PC-3 (cell line): ENCODE data around the gene HIVEP3. TPM values are rescaled to one million over a fixed set of nuclear protein-coding genes. Genes with fewer than 3 reads are reported as not detected.

ENCODE experiments used
- ATAC-seq: fragments of 200-7000 bp; cut with Tn5 transposase; 2 replicates; pipeline ENCODE4 v1.9.1; 2020; ENCODE audit warnings: mild to moderate bottlenecking, moderate library complexity
- BruUV-seq: library from RNA; stranded (reverse); fragments of 400-500 nt; replicated peaks from 2 replicates; lab custom pipeline; 2021; lab: Mats Ljungman, UMichigan
- CTCF ChIA-PET: fragments of 300-600 bp; sonication (Branson Sonifier 250); formaldehyde crosslinking; loops from one replicate; lab custom pipeline; 2022; ENCODE audit warnings: antibody characterized with exemption; lab: Charles Lee
- POLR2A ChIA-PET: fragments of 300-600 bp; sonication (Branson Sonifier 250); formaldehyde crosslinking; loops from one replicate; lab custom pipeline; 2022; ENCODE audit warnings: antibody characterized with exemption; ENCODE audit not compliant: unreplicated experiment; lab: Charles Lee
- DNase-seq: peaks from one replicate; pipeline ENCODE4 v3.0.0-alpha.2; 2015
- H2AFZ ChIP-seq: fragments of 300-600 bp; sonication (generic); 2 replicates; pipeline ENCODE4 v1.6.0; 2016; ENCODE audit warnings: antibody characterized with exemption, low read length
- H3F3A ChIP-seq: fragments of 300-600 bp; sonication (generic); one replicate; pipeline ENCODE4 v1.6.0; 2017; ENCODE audit warnings: antibody characterized with exemption, low read length, control low read depth, mild to moderate bottlenecking; ENCODE audit not compliant: unreplicated experiment
- H3K27ac ChIP-seq: fragments of 300-600 bp; sonication (generic); 2 replicates; pipeline ENCODE4 v1.5.1; 2016; ENCODE audit warnings: mild to moderate bottlenecking, low read length
- H3K27me3 ChIP-seq: fragments of 300-600 bp; sonication (generic); 2 replicates; pipeline ENCODE4 v1.6.1; 2016; ENCODE audit warnings: low read length, mixed read lengths
- H3K36me3 ChIP-seq: fragments of 300-600 bp; sonication (generic); 2 replicates; pipeline ENCODE4 v1.6.1; 2016; ENCODE audit warnings: low read depth, mixed run types, low read length, mixed read lengths
- H3K4me1 ChIP-seq: fragments of 300-600 bp; sonication (generic); 2 replicates; pipeline ENCODE4 v1.5.1; 2016; ENCODE audit warnings: low read length; ENCODE audit not compliant: insufficient read depth
- H3K4me2 ChIP-seq: fragments of 300-600 bp; sonication (generic); 2 replicates; pipeline ENCODE4 v1.6.0; 2016; ENCODE audit warnings: low read length
- H3K4me3 ChIP-seq: fragments of 300-600 bp; sonication (generic); 2 replicates; pipeline ENCODE4 v1.5.1; 2016; ENCODE audit warnings: mild to moderate bottlenecking, low read length, mixed read lengths
- H3K79me2 ChIP-seq: fragments of 300-600 bp; sonication (generic); 2 replicates; pipeline ENCODE4 v1.6.1; 2017; ENCODE audit warnings: low read length, mixed read lengths
- H3K9ac ChIP-seq: fragments of 300-600 bp; sonication (generic); 2 replicates; pipeline ENCODE4 v1.6.0; 2016; ENCODE audit warnings: mild to moderate bottlenecking, low read length
- H3K9me2 ChIP-seq: fragments of 300-600 bp; sonication (generic); replicated peaks from 2 replicates; pipeline ENCODE4 v1.6.1; 2016; ENCODE audit warnings: mixed run types, low read length, mixed read lengths
- H3K9me3 ChIP-seq: fragments of 300-600 bp; sonication (generic); 2 replicates; pipeline ENCODE4 v1.6.1; 2016; ENCODE audit warnings: low read length, mixed read lengths
- H4K20me1 ChIP-seq: fragments of 300-600 bp; sonication (generic); 2 replicates; pipeline ENCODE4 v1.6.1; 2016; ENCODE audit warnings: low read length, mixed read lengths
- CTCF ChIP-seq: fragments of 300-600 bp; sonication (generic); conservative IDR thresholded peaks from 2 replicates; pipeline ENCODE4 v1.5.1; 2017; ENCODE audit warnings: antibody characterized with exemption, low read depth, mild to moderate bottlenecking, low read length
- EZH2 ChIP-seq: fragments of 300-600 bp; sonication (generic); IDR thresholded peaks from one replicate; pipeline ENCODE4 v1.6.1; 2017; ENCODE audit warnings: antibody characterized with exemption, mild to moderate bottlenecking, low read length; ENCODE audit not compliant: unreplicated experiment
- EZH2phosphoT487 ChIP-seq: fragments of 300-600 bp; sonication (generic); IDR thresholded peaks from 2 replicates; pipeline ENCODE4 v1.6.1; 2018; ENCODE audit warnings: mild to moderate bottlenecking, antibody characterized with exemption, low read length, borderline replicate concordance
- intact Hi-C: fragments of 100-400 bp; cut with micrococcal nuclease; formaldehyde crosslinking; loops from 2 replicates; pipeline ENCODE4 v1.9.0; 2023
- total RNA-seq: library from RNA; depleted of rRNA; stranded (reverse); fragments of >200 nt; gene quantifications from 2 replicates; pipeline ENCODE4 v1.2.3, GENCODE V29; 2014

The HIVEP3 gene
- total RNA-seq, 1 experiment from 2014 or later: 9.8 TPM

DNA sequence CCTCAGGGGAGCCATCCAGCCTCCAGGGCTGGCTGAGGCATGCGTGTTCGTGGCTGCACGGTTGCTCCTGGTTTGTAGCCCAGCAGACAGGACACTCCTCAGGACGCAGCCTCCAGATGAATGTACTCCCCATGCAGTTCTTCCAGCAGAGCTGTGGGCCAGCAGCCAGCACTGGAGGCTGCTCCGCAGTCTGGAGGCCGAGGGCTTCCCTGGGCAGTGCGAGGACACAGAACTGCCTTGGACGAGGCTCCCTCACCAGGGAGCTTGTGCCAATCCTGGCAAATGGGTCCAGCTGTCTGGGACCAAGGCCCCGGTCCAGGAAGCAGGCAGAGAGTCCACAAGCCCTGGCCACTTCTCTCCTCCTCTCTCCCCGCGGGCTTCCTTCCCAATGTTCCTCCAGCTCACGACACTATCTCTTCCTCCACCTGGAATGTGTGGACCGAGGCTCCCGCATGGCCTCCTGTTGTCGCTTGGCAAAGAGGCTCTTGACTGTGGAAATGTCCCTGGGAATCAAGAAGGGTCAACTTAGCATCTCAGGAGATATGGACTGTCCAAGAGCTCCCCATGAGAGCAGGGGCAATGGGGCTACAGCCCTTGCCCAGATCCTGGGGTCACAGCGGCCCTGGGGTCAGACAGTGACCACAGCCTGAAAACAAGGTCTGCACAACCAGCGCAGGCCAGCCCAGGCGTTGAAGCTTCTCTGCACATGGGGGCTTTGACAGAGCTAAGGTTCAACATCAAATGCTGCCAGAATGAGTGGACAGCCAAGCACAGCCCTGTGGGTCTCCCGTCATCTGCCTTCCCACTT lies 439.5 kb downstream of the HIVEP3 start:
- Histone ChIP-seq H3K9ac (no peak overlapping the region), H3K27ac (no peak overlapping the region), H3K27me3 (no peaks in the 10 kb centered on the region), H3K4me1 (peaks cover 19% of the 10 kb centered on the region), H4K20me1 (no peaks in the 10 kb centered on the region), H3K9me3 (no peaks in the 10 kb centered on the region), H3K9me2 (no peaks in the 10 kb centered on the region), H2AFZ (no peak overlapping the region), H3F3A (no peaks in the 10 kb centered on the region), H3K4me2 (no peak overlapping the region), H3K79me2 (no peaks in the 10 kb centered on the region), H3K36me3 (no peaks in the 10 kb centered on the region), H3K4me3 (no peak overlapping the region)
- intact Hi-C loops: no loop called here
- no peak for TF ChIP-seq EZH2
- TF ChIP-seq EZH2phosphoT487: no peak
- no peak for DNase-seq
- BruUV-seq: no TSS peak
- POLR2A ChIA-PET: no interaction called here
- ATAC-seq: no peak
- CTCF ChIA-PET: no interaction called here

- Histone ChIP-seq H3K9me3 (no peaks in the 10 kb centered on the region), H3K27ac (no peak overlapping the region), H2AFZ (no peak overlapping the region), H3K4me3 (no peak overlapping the region), H3K4me2 (no peak overlapping the region), H3K36me3 (no peaks in the 10 kb centered on the region), H3K27me3 (no peaks in the 10 kb centered on the region), H3K79me2 (no peaks in the 10 kb centered on the region), H4K20me1 (no peaks in the 10 kb centered on the region), H3K9ac (no peak overlapping the region), H3K9me2 (no peaks in the 10 kb centered on the region), H3F3A (no peaks in the 10 kb centered on the region), H3K4me1 (peaks cover 13% of the 10 kb centered on the region)
- intact Hi-C loops: no loop called here
- ChIA-PET POLR2A (no interaction called here), CTCF (no interaction called here)
- ATAC-seq (no peak), DNase-seq (no peak)
- TF ChIP-seq EZH2phosphoT487: no peak
- TF ChIP-seq EZH2: no peak
- no peak for TF ChIP-seq CTCF
- no TSS peak for BruUV-seq
Observed at GRCh38 chr1:41478118-41478748, 440.5 kb downstream of the HIVEP3 start.

DNA sequence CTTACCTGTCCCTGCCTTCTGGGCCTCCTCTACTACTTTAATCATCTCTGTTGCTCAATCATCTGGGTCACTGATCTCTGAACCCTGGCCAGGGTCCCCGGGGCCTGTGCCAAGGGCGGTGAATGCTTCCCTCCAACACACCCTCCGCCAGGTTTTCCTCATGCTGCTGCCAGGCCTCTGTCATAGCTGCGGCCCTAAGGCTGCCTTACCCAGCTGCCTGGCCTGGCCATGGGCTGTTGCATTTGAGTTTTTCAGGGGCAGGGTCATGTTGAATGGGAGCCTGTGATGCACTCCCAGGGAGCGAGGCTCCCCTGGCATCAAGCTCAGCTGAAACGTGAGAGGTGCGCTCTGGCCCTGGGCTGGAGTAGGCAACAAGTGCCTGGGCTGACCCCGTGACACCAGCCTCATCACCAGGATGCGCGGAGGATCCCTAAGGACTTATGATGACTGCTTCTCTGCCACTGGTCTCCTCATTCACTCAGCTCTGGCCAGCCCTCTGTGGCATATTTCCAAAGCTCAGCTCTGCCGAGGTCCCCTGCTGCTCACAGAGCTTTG lies 441.8 kb downstream of the HIVEP3 start:
- intact Hi-C loops: no loop called here
- H3F3A ChIP-seq: no peaks in the 10 kb centered on the region
- H3K79me2 ChIP-seq: no peaks in the 10 kb centered on the region
- DNase-seq (no peak), ATAC-seq (no peak)
- H4K20me1 ChIP-seq: no peaks in the 10 kb centered on the region
- no peaks in the 10 kb centered on the region for H3K36me3 ChIP-seq
- no peaks in the 10 kb centered on the region for H3K9me3 ChIP-seq
- POLR2A ChIA-PET: no interaction called here
- H3K4me3 ChIP-seq: no peak overlapping the region
- BruUV-seq: no TSS peak
- H3K4me2 ChIP-seq: no peak overlapping the region
- no peak overlapping the region for H3K9ac ChIP-seq
- H3K27ac ChIP-seq: no peak overlapping the region
- H3K4me1 ChIP-seq: no peaks in the 10 kb centered on the region
- no peak overlapping the region for H2AFZ ChIP-seq
- H3K9me2 ChIP-seq: no peaks in the 10 kb centered on the region
- TF ChIP-seq CTCF (no peak), EZH2 (no peak), EZH2phosphoT487 (no peak)
- CTCF ChIA-PET: no interaction called here
- H3K27me3 ChIP-seq: no peaks in the 10 kb centered on the region
